ENCODE results near the gene NUMA1.

The NUMA1 gene

GRCh38 chr11:72069200-72069599 lies 11.1 kb downstream of the NUMA1 start:
- Histone ChIP-seq H3K27me3 (ENCODE audit: insufficient read depth, low read length) (no peaks in the 10 kb centered on the region), H3K4me3 (ENCODE audit: low read length) (no peak overlapping the region), H2AFZ (ENCODE audit: low read depth, low read length) (no peak overlapping the region), H3K9me3 (ENCODE audit: low read length) (no peaks in the 10 kb centered on the region), H3K36me3 (ENCODE audit: insufficient read depth, low read length) (peaks cover 12% of the 10 kb centered on the region), H3K4me1 (ENCODE audit: insufficient read depth, low read length) (peaks cover 18% of the 10 kb centered on the region)

- Histone ChIP-seq H3K9me3 (ENCODE audit: low read length) (no peaks in the 10 kb centered on the region), H2AFZ (ENCODE audit: low read depth, low read length) (no peak overlapping the region), H3K4me1 (ENCODE audit: insufficient read depth, low read length) (peaks cover 17% of the 10 kb centered on the region), H3K27me3 (ENCODE audit: insufficient read depth, low read length) (no peaks in the 10 kb centered on the region), H3K36me3 (ENCODE audit: insufficient read depth, low read length) (peaks cover 12% of the 10 kb centered on the region), H3K4me3 (ENCODE audit: low read length) (no peak overlapping the region)
Measured at GRCh38 chr11:72067676-72068075, 12.7 kb downstream of the NUMA1 start.

GRCh38 chr11:72067266-72067665 lies 13.1 kb downstream of the NUMA1 start:
- Histone ChIP-seq H2AFZ (ENCODE audit: low read depth, low read length) (no peak overlapping the region), H3K4me3 (ENCODE audit: low read length) (no peak overlapping the region), H3K4me1 (ENCODE audit: insufficient read depth, low read length) (peaks cover 13% of the 10 kb centered on the region)

GRCh38 chr11:72066855-72067254 lies 13.5 kb downstream of the NUMA1 start:
- Histone ChIP-seq H3K4me1 (ENCODE audit: insufficient read depth, low read length) (peaks cover 9% of the 10 kb centered on the region), H3K9me3 (ENCODE audit: low read length) (no peaks in the 10 kb centered on the region), H3K36me3 (ENCODE audit: insufficient read depth, low read length) (peaks cover 15% of the 10 kb centered on the region), H2AFZ (ENCODE audit: low read depth, low read length) (no peak overlapping the region), H3K27me3 (ENCODE audit: insufficient read depth, low read length) (no peaks in the 10 kb centered on the region), H3K4me3 (ENCODE audit: low read length) (no peak overlapping the region)

More at GRCh38 chr11:72067266-72067665, 13.1 kb downstream of the NUMA1 start:
- Histone ChIP-seq H3K27me3 (ENCODE audit: insufficient read depth, low read length) (no peaks in the 10 kb centered on the region), H3K9me3 (ENCODE audit: low read length) (no peaks in the 10 kb centered on the region), H3K36me3 (ENCODE audit: insufficient read depth, low read length) (peaks cover 12% of the 10 kb centered on the region)

GRCh38 chr11:72061739-72062396 lies 18.5 kb downstream of the NUMA1 start:
- no peaks in the 10 kb centered on the region for H3K27me3 ChIP-seq (ENCODE audit: insufficient read depth, low read length)
- H2AFZ ChIP-seq (ENCODE audit: low read depth, low read length), result no peak overlapping the region
- peaks cover 13% of the 10 kb centered on the region for H3K36me3 ChIP-seq (ENCODE audit: insufficient read depth, low read length)
- H3K4me3 ChIP-seq (ENCODE audit: low read length), result no peak overlapping the region
- no peaks in the 10 kb centered on the region for H3K9me3 ChIP-seq (ENCODE audit: low read length)
- H3K4me1 ChIP-seq (ENCODE audit: insufficient read depth, low read length), result no peaks in the 10 kb centered on the region

- Histone ChIP-seq H3K27me3 (ENCODE audit: insufficient read depth, low read length) (no peaks in the 10 kb centered on the region), H3K36me3 (ENCODE audit: insufficient read depth, low read length) (peaks cover 13% of the 10 kb centered on the region), H3K9me3 (ENCODE audit: low read length) (no peaks in the 10 kb centered on the region), H3K4me3 (ENCODE audit: low read length) (no peak overlapping the region), H2AFZ (ENCODE audit: low read depth, low read length) (no peak overlapping the region), H3K4me1 (ENCODE audit: insufficient read depth, low read length) (peaks cover 1% of the 10 kb centered on the region)
Measured at GRCh38 chr11:72058416-72059034, 21.8 kb downstream of the NUMA1 start.

- H3K9me3 ChIP-seq (ENCODE audit: low read length), result no peaks in the 10 kb centered on the region
- no peak overlapping the region for H3K4me3 ChIP-seq (ENCODE audit: low read length)
- H3K4me1 ChIP-seq (ENCODE audit: insufficient read depth, low read length), result peaks cover 9% of the 10 kb centered on the region
- no peak overlapping the region for H2AFZ ChIP-seq (ENCODE audit: low read depth, low read length)
- H3K27me3 ChIP-seq (ENCODE audit: insufficient read depth, low read length), result no peaks in the 10 kb centered on the region
- peaks cover 5% of the 10 kb centered on the region for H3K36me3 ChIP-seq (ENCODE audit: insufficient read depth, low read length)
Measured at GRCh38 chr11:72048766-72049460, 31.4 kb downstream of the NUMA1 start.

GRCh38 chr11:72045849-72046248 lies 34.5 kb downstream of the NUMA1 start:
- Histone ChIP-seq H3K9me3 (ENCODE audit: low read length) (no peaks in the 10 kb centered on the region), H3K36me3 (ENCODE audit: insufficient read depth, low read length) (peaks cover 5% of the 10 kb centered on the region), H3K4me1 (ENCODE audit: insufficient read depth, low read length) (peaks cover 18% of the 10 kb centered on the region), H3K27me3 (ENCODE audit: insufficient read depth, low read length) (no peaks in the 10 kb centered on the region), H3K4me3 (ENCODE audit: low read length) (no peak overlapping the region), H2AFZ (ENCODE audit: low read depth, low read length) (no peak overlapping the region)

GRCh38 chr11:72042064-72042745 lies 38.1 kb downstream of the NUMA1 start:
- Histone ChIP-seq H3K4me3 (ENCODE audit: low read length) (peak overlapping the region; percentile 68), H3K4me1 (ENCODE audit: insufficient read depth, low read length) (peaks cover 41% of the 10 kb centered on the region), H3K36me3 (ENCODE audit: insufficient read depth, low read length) (peaks cover 3% of the 10 kb centered on the region), H2AFZ (ENCODE audit: low read depth, low read length) (peak overlapping the region; percentile 17), H3K27me3 (ENCODE audit: insufficient read depth, low read length) (no peaks in the 10 kb centered on the region), H3K9me3 (ENCODE audit: low read length) (no peaks in the 10 kb centered on the region)

GRCh38 chr11:72041364-72042063 lies 38.8 kb downstream of the NUMA1 start:
- Histone ChIP-seq H3K4me1 (ENCODE audit: insufficient read depth, low read length) (peaks cover 41% of the 10 kb centered on the region), H3K27me3 (ENCODE audit: insufficient read depth, low read length) (no peaks in the 10 kb centered on the region), H2AFZ (ENCODE audit: low read depth, low read length) (peak overlapping the region; percentile 17), H3K9me3 (ENCODE audit: low read length) (no peaks in the 10 kb centered on the region), H3K36me3 (ENCODE audit: insufficient read depth, low read length) (peaks cover 3% of the 10 kb centered on the region), H3K4me3 (ENCODE audit: low read length) (peak overlapping the region; percentile 68)

- no peaks in the 10 kb centered on the region for H3K27me3 ChIP-seq (ENCODE audit: insufficient read depth, low read length)
- no peak overlapping the region for H2AFZ ChIP-seq (ENCODE audit: low read depth, low read length)
- H3K9me3 ChIP-seq (ENCODE audit: low read length), result no peaks in the 10 kb centered on the region
- H3K36me3 ChIP-seq (ENCODE audit: insufficient read depth, low read length), result peaks cover 7% of the 10 kb centered on the region
- peak overlapping the region; percentile 68 for H3K4me3 ChIP-seq (ENCODE audit: low read length)
- H3K4me1 ChIP-seq (ENCODE audit: insufficient read depth, low read length), result peaks cover 41% of the 10 kb centered on the region
Measured at GRCh38 chr11:72040491-72041363, 39.6 kb downstream of the NUMA1 start.

- H3K36me3 ChIP-seq (ENCODE audit: insufficient read depth, low read length), result peaks cover 10% of the 10 kb centered on the region
- H3K4me3 ChIP-seq (ENCODE audit: low read length), result peak overlapping the region; percentile 68
- H3K4me1 ChIP-seq (ENCODE audit: insufficient read depth, low read length), result peaks cover 41% of the 10 kb centered on the region
- no peaks in the 10 kb centered on the region for H3K9me3 ChIP-seq (ENCODE audit: low read length)
- no peak overlapping the region for H2AFZ ChIP-seq (ENCODE audit: low read depth, low read length)
- no peaks in the 10 kb centered on the region for H3K27me3 ChIP-seq (ENCODE audit: insufficient read depth, low read length)
Measured at GRCh38 chr11:72039856-72040401, 40.4 kb downstream of the NUMA1 start.

All from neuron (in vitro differentiated cells).